SK-MEL-5 (cell line): ENCODE data around the gene SND1. TPM values are rescaled to one million over a fixed set of nuclear protein-coding genes. Genes with fewer than 3 reads are reported as not detected.

ENCODE experiments used
- DNase-seq: peaks from one replicate; pipeline ENCODE4 v3.0.0-alpha.2; 2016; ENCODE audit warnings: low read depth, low spot score
- in situ Hi-C: cut with HindIII; loops from 2 replicates; pipeline ENCODE4 v1.10.0; 2016; ENCODE audit warnings: low sequenced_read_pairs, high pct_unique_total_duplicates, low pct_unique_long_range_greater_than_20kb
- total RNA-seq: library from RNA; depleted of rRNA; stranded (reverse); fragments of >200 nt; shearing (Covaris generic); gene quantifications from 2 replicates; pipeline ENCODE4 v1.2.3, GENCODE V29; 2014

SND1 gene
- total RNA-seq, 1 experiment from 2014 or later = 263 TPM

- DNase-seq = no peak
- in situ Hi-C loops = no loop called here
Measured at GRCh38 chr7:127771707-127772106, 119.7 kb downstream of the SND1 start.

- in situ Hi-C loops = no loop called here
Measured at GRCh38 chr7:127776776-127777386, 124.9 kb downstream of the SND1 start.

GRCh38 chr7:127780489-127780888, 128.5 kb downstream of the SND1 start:
- DNase-seq = peak; percentile 48
- in situ Hi-C loops = no loop called here

More at GRCh38 chr7:127776776-127777386, 124.9 kb downstream of the SND1 start:
- peak; percentile 60 for DNase-seq

GRCh38 chr7:127781081-127781480, 129.1 kb downstream of the SND1 start:
- no peak for DNase-seq
- in situ Hi-C loops = no loop called here

- in situ Hi-C loops = no loop called here
- DNase-seq = no peak
Measured at GRCh38 chr7:127782075-127782474, 130.1 kb downstream of the SND1 start.

- no peak for DNase-seq
- in situ Hi-C loops = no loop called here
Measured at GRCh38 chr7:127782654-127783559, 130.9 kb downstream of the SND1 start.

- DNase-seq = no peak
- in situ Hi-C loops = no loop called here
Measured at GRCh38 chr7:127786184-127786583, 134.2 kb downstream of the SND1 start.

- in situ Hi-C loops = no loop called here
- no peak for DNase-seq
Measured at GRCh38 chr7:127789031-127789430, 137.0 kb downstream of the SND1 start.

GRCh38 chr7:127791446-127792189, 139.6 kb downstream of the SND1 start:
- in situ Hi-C loops = no loop called here
- no peak for DNase-seq

GRCh38 chr7:127792528-127793342, 140.7 kb downstream of the SND1 start:
- in situ Hi-C loops = no loop called here
- peak; percentile 88 for DNase-seq

- in situ Hi-C loops = no loop called here
- no peak for DNase-seq
Measured at GRCh38 chr7:127793582-127793981, 141.6 kb downstream of the SND1 start.

GRCh38 chr7:127794136-127794535, 142.1 kb downstream of the SND1 start:
- in situ Hi-C loops = no loop called here
- no peak for DNase-seq

- in situ Hi-C loops = no loop called here
Measured at GRCh38 chr7:127794551-127794950, 142.6 kb downstream of the SND1 start.

GRCh38 chr7:127798023-127798422, 146.0 kb downstream of the SND1 start:
- in situ Hi-C loops = no loop called here
- no peak for DNase-seq

More at GRCh38 chr7:127794551-127794950, 142.6 kb downstream of the SND1 start:
- DNase-seq = no peak

- in situ Hi-C loops = no loop called here
- no peak for DNase-seq
Measured at GRCh38 chr7:127798769-127799372, 146.9 kb downstream of the SND1 start.

GRCh38 chr7:127799535-127800305, 147.7 kb downstream of the SND1 start:
- in situ Hi-C loops = no loop called here
- no peak for DNase-seq
